K562 (cell line): ENCODE results near the gene CDYL. TPM values are rescaled to one million over a fixed set of nuclear protein-coding genes. Genes with fewer than 3 reads are reported as not detected.

Experiments used
- ATAC-seq: fragments of 200-7000 bp; cut with Tn5 transposase; 3 replicates; pipeline ENCODE4 v1.9.1; 2020; ENCODE audit warnings: moderate library complexity
- BruUV-seq: library from RNA; stranded (reverse); fragments of 400-500 nt; replicated peaks from 2 replicates; lab custom pipeline; 2021; lab: Mats Ljungman, UMichigan
- CTCF ChIA-PET: fragments of 300-600 bp; formaldehyde crosslinking; extraction: SDS; loops from one replicate; lab custom pipeline; 2021; ENCODE audit warnings: low intra/inter-chr PET ratio; lab: Yijun Ruan, JAX
- POLR2A ChIA-PET: fragments of 300-600, 350-650 bp; sonication (Branson Sonifier 250); formaldehyde crosslinking; extraction: SDS; loops from one replicate; lab custom pipeline; 2021; ENCODE audit warnings: antibody characterized with exemption, inconsistent platforms; lab: Yijun Ruan, JAX
- DNase-seq, 4 experiments: peaks; one replicate each; pipeline versions ENCODE4 v3.0.0 to v3.0.0-alpha.2; 2011 to 2018; ENCODE audit warnings: low spot score in 3 of 4, mixed read lengths in 3 of 4; ENCODE audit errors: extremely low read depth in 1 of 4
- FAIRE-seq: peaks from 2 replicates; lab custom pipeline; 2011; peaks lifted over from hg19 to GRCh38; lab: Jason Lieb, UNC
- H2AFZ ChIP-seq: 2 replicates; pipeline ENCODE4 v1.6.0; 2011; ENCODE audit warnings: low read depth, low read length, control low read depth, inconsistent platforms
- H3K27ac ChIP-seq: fragments of 200-600 bp; 3 replicates; pipeline ENCODE4 v1.8.0; 2011; ENCODE audit warnings: low read depth, mild to moderate bottlenecking, control low read depth, inconsistent platforms, low read length, moderate library complexity, mixed read lengths; ENCODE audit errors: extremely low read depth
- H3K27me3 ChIP-seq, 2 experiments: fragments of 300-600 bp in 1 of 2; 2 replicates in 1 of 2; 3 replicates in 1 of 2; pipeline versions ENCODE4 v1.6.0 to v1.8.0; 2011; ENCODE audit warnings: inconsistent platforms in 2 of 2, low read length in 2 of 2, mild to moderate bottlenecking in 1 of 2, mixed read lengths in 1 of 2, moderate library complexity in 1 of 2; ENCODE audit not compliant: control insufficient read depth in 2 of 2, insufficient read depth in 2 of 2
- H3K36me3 ChIP-seq: fragments of 300-600 bp; 3 replicates; pipeline ENCODE4 v1.8.0; 2011; ENCODE audit warnings: mild to moderate bottlenecking, low read length, inconsistent platforms; ENCODE audit not compliant: control insufficient read depth, insufficient read depth
- H3K4me1 ChIP-seq, 2 experiments: fragments of 200-600 bp in 1 of 2; replicated peaks in 1 of 2; 2 replicates in 1 of 2; 3 replicates in 1 of 2; pipeline versions ENCODE4 v1.5.1 to v1.8.0; 2011; ENCODE audit warnings: inconsistent platforms in 2 of 2, low read length in 2 of 2, mild to moderate bottlenecking in 1 of 2, mixed read lengths in 1 of 2, moderate library complexity in 1 of 2; ENCODE audit not compliant: control insufficient read depth in 2 of 2, insufficient read depth in 2 of 2
- H3K4me2 ChIP-seq: 2 replicates; pipeline ENCODE4 v1.6.1; 2011; ENCODE audit warnings: low read length, control low read depth, inconsistent platforms, mixed read lengths; ENCODE audit not compliant: insufficient read depth
- H3K4me3 ChIP-seq: fragments of 200-600 bp; sonication (generic), shearing (Covaris generic); 2 replicates; pipeline ENCODE4 v1.5.1; 2016; ENCODE audit warnings: control low read depth, inconsistent platforms
- H3K79me2 ChIP-seq: fragments of 200-600 bp; 3 replicates; pipeline ENCODE4 v1.8.0; 2011; ENCODE audit warnings: low read length, inconsistent platforms; ENCODE audit not compliant: control insufficient read depth, insufficient read depth
- H3K9ac ChIP-seq, 2 experiments: 2 replicates each; pipeline versions ENCODE4 v1.6.0 to v1.6.1; 2011; ENCODE audit warnings: low read depth in 2 of 2, low read length in 2 of 2, control low read depth in 1 of 2, inconsistent platforms in 1 of 2, mild to moderate bottlenecking in 1 of 2, mixed read lengths in 1 of 2; ENCODE audit not compliant: insufficient read depth in 1 of 2
- H3K9me1 ChIP-seq: one replicate; pipeline ENCODE4 v1.6.0; 2011; ENCODE audit warnings: inconsistent platforms, mild to moderate bottlenecking, low read length, moderate library complexity; ENCODE audit not compliant: control insufficient read depth, insufficient read depth
- H3K9me3 ChIP-seq: replicated peaks from 2 replicates; pipeline ENCODE4 v1.5.1; 2011; ENCODE audit warnings: low read depth, low read length, inconsistent platforms; ENCODE audit not compliant: control insufficient read depth, insufficient read depth
- H4K20me1 ChIP-seq: replicated peaks from 2 replicates; pipeline ENCODE4 v1.6.1; 2011; ENCODE audit warnings: low read length, inconsistent platforms, mixed read lengths; ENCODE audit not compliant: control insufficient read depth, insufficient read depth
- ADNP ChIP-seq: fragments of 200-800 bp; sonication (Bioruptor generic); IDR thresholded peaks from 2 replicates; pipeline ENCODE4 v1.6.1; 2016; ENCODE audit warnings: missing genetic modification characterization, missing compliant biosample characterization
- EWSR1 ChIP-seq: fragments of 450-650 bp; IDR thresholded peaks from 2 replicates; pipeline ENCODE4 v1.6.1; 2018; ENCODE audit warnings: borderline replicate concordance, mild to moderate bottlenecking, low read depth, moderate library complexity; ENCODE audit not compliant: partially characterized antibody
- HNRNPK ChIP-seq: fragments of 200-400 bp; formaldehyde crosslinking; IDR thresholded peaks from one replicate; pipeline ENCODE4 v1.6.1; 2018; ENCODE audit warnings: mild to moderate bottlenecking, low read depth, low read length; ENCODE audit not compliant: poor library complexity, severe bottlenecking
- ILK ChIP-seq: fragments of 450-650 bp; IDR thresholded peaks from 2 replicates; pipeline ENCODE4 v1.6.1; 2016; ENCODE audit warnings: missing genetic modification characterization, low read depth, mild to moderate bottlenecking, missing compliant biosample characterization, moderate library complexity, borderline replicate concordance
- MEF2D ChIP-seq: conservative IDR thresholded peaks from 2 replicates; pipeline ENCODE4 v1.6.1; 2016; ENCODE audit warnings: low read depth, missing genetic modification characterization, missing compliant biosample characterization
- NR2C2 ChIP-seq, 2 experiments: fragments of 200-800 bp in 1 of 2; sonication (Bioruptor generic) in 1 of 2; sonication (generic) in 1 of 2; formaldehyde crosslinking in 1 of 2; IDR thresholded peaks; 2 replicates each; pipeline versions ENCODE4 v1.6.1 to v1.8.0; 2016 to 2022; ENCODE audit warnings: mild to moderate bottlenecking in 1 of 2, missing compliant biosample characterization in 1 of 2, missing genetic modification characterization in 1 of 2, missing genetic modification reagents in 1 of 2
- POLR2AphosphoS2 ChIP-seq: IDR thresholded peaks from 2 replicates; pipeline ENCODE4 v1.6.1; 2012; ENCODE audit warnings: low read length, improper control_type of control experiment
- SETDB1 ChIP-seq: IDR thresholded peaks from one replicate; pipeline ENCODE4 v1.6.1; 2012; ENCODE audit warnings: low read length, control low read depth, inconsistent platforms
- SMC3 ChIP-seq: conservative IDR thresholded peaks from 2 replicates; pipeline ENCODE4 v1.6.1; 2011; ENCODE audit warnings: low read depth, low read length, improper control_type of control experiment; ENCODE audit not compliant: insufficient read depth
- TAF1 ChIP-seq: IDR thresholded peaks from 2 replicates; pipeline ENCODE4 v1.6.1; 2011; ENCODE audit warnings: mild to moderate bottlenecking, low read length, moderate library complexity; ENCODE audit not compliant: insufficient read depth, control insufficient read depth, severe bottlenecking; ENCODE audit errors: extremely low read depth
- ZNF274 ChIP-seq: IDR thresholded peaks from 2 replicates; pipeline ENCODE4 v1.6.1; 2011; ENCODE audit warnings: low read depth, mild to moderate bottlenecking, low read length, moderate library complexity, borderline replicate concordance
- ZNF282 ChIP-seq: sonication (generic); formaldehyde crosslinking; IDR thresholded peaks from 2 replicates; pipeline ENCODE4 v1.8.1; 2023; ENCODE audit warnings: missing genetic modification reagents
- ZNF311 ChIP-seq: fragments of 250-450 bp; sonication (Bioruptor Pico); IDR thresholded peaks from 2 replicates; pipeline ENCODE4 v1.4.0; 2020; ENCODE audit warnings: mild to moderate bottlenecking, moderate library complexity
- ZNF41 ChIP-seq: fragments of 250-450 bp; sonication (Bioruptor Pico); conservative IDR thresholded peaks from 2 replicates; pipeline ENCODE4 v1.4.0; 2020; ENCODE audit warnings: mild to moderate bottlenecking
- ZNF57 ChIP-seq: fragments of 450-650 bp; formaldehyde crosslinking; IDR thresholded peaks from 2 replicates; pipeline ENCODE4 v1.4.0; 2020; ENCODE audit warnings: mild to moderate bottlenecking, moderate library complexity
- WGBS: fragments of 100-300 bp; shearing (Covaris generic); methylation state at CpG from one replicate; pipeline ENCODE4 v1.1.6; 2016; ENCODE audit warnings: low coverage, mixed read lengths; ENCODE audit not compliant: insufficient coverage; ENCODE audit errors: missing lambda C conversion rate; 5-methylcytosine and 5-hydroxymethylcytosine counted together
- in situ Hi-C: fragments of 300-500 bp; cut with MboI; formaldehyde crosslinking; loops from 4 replicates; pipeline ENCODE4 v1.15.0; 2018; ENCODE audit warnings: inconsistent platforms, mixed read lengths
- intact Hi-C: fragments of 100-400 bp; cut with micrococcal nuclease; formaldehyde crosslinking; loops from 2 replicates; pipeline ENCODE4 v1.14.2; 2022
- polyA plus RNA-seq, 8 experiments: library from polyadenylated mRNA; depleted of rRNA in 4 of 8; stranded (reverse) in 5 of 8; unstranded in 3 of 8; fragments of >200 nt; fragmentation: Nextera tagmentation in 2 of 8; fragmentation: Illumina TruSeq in 1 of 8; extraction: Ambion mirVana in 2 of 8; extraction: Trizol in 1 of 8; gene quantifications; 2 replicates each; pipeline versions ENCODE4 v1.2.1 to v1.2.3, GENCODE V29; 2011 to 2014; ENCODE audit warnings: inconsistent platforms in 1 of 8, missing spikeins in 1 of 8
- total RNA-seq, 7 experiments: library from RNA; depleted of rRNA in 6 of 7; stranded (reverse); fragments of >200 nt in 6 of 7; fragmentation: Illumina TruSeq in 2 of 7; extraction: Trizol in 2 of 7; gene quantifications; 2 replicates each; pipeline versions ENCODE4 v1.2.1 to v1.2.3, GENCODE V29; 2011 to 2021; ENCODE audit warnings: low replicate concordance in 1 of 7
- TF ChIP-seq, protein P1 (sequence below): fragments of 250-450 bp; sonication (Bioruptor Pico); IDR thresholded peaks from 2 replicates; pipeline ENCODE4 v1.4.0; 2020; ENCODE audit warnings: mild to moderate bottlenecking, moderate library complexity, borderline replicate concordance

The CDYL gene
- total and polyA plus RNA-seq, 9 of the 15 experiments (the other 6 are each of a cell fraction or from before 2014, with no cell fraction given), result 8.1 to 45.8 (median 40.8) TPM

DNA sequence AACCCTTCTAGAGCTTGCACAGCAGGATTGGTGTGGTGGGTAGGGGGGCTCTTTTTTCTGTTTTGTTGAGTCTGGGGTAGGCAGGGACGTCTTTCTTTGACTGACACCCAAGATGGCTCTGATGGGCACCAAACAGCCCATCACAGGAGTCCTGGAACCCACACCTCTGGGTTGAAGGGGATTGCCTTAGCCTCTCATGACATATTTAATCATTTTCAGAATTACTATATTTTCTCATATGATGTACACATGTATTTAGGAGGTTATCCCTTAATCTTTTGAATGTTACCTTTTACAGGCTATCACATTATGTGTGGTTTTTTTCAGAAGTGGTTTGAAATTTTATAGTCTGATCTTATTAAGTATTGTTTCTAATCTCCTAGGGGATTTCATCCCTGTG, 163.0 kb downstream of the CDYL start:
- Histone ChIP-seq H2AFZ (no peak overlapping the region), H4K20me1 (peaks cover 49% of the 10 kb centered on the region), H3K9me1 (peaks cover 8% of the 10 kb centered on the region), H3K27me3 (no peaks in the 10 kb centered on the region), H3K4me3 (no peak overlapping the region), H3K9me3 (no peaks in the 10 kb centered on the region), H3K4me1 (peaks cover 21 to 25% of the 10 kb centered on the region in 2 experiments), H3K27ac (no peak overlapping the region), H3K9ac (no peak overlapping the region), H3K4me2 (no peak overlapping the region), H3K36me3 (peaks cover 15% of the 10 kb centered on the region), H3K79me2 (peaks cover 12% of the 10 kb centered on the region; the same call in 1 of the 3 replicates)
- 82% methylated on average over 1 of the region's 1 CpG for WGBS
- in situ Hi-C loops (loop anchor here (10.0 kb wide), 1 partner anchor 624 kb away; no protein-coding TSS in a partner anchor), intact Hi-C loops (loop anchor here (5.0 to 10.0 kb wide), 2 partner anchors 154 to 317 kb away; no protein-coding TSS in a partner anchor)
- ATAC-seq (no peak), FAIRE-seq (no peak), DNase-seq (no peak)
- TF ChIP-seq ILK (tag) (no peak), ZNF311 (CRISPR knock-in tag) (no peak), SMC3 (no peak), HNRNPK (no peak), POLR2AphosphoS2 (no peak), ZNF41 (CRISPR knock-in tag) (no peak), ZNF282 (CRISPR knock-in tag) (no peak), TAF1 (no peak), NR2C2 (CRISPR knock-in tag; IDR thresholded peaks at IDR 0.05) (no peak), NR2C2 (tag; IDR thresholded peaks at IDR 0.05) (no peak), EWSR1 (no peak), SETDB1 (no peak), ZNF57 (no peak), ZNF274 (no peak), MEF2D (tag) (no peak), ADNP (no peak)
- TF ChIP-seq, protein P1, sequence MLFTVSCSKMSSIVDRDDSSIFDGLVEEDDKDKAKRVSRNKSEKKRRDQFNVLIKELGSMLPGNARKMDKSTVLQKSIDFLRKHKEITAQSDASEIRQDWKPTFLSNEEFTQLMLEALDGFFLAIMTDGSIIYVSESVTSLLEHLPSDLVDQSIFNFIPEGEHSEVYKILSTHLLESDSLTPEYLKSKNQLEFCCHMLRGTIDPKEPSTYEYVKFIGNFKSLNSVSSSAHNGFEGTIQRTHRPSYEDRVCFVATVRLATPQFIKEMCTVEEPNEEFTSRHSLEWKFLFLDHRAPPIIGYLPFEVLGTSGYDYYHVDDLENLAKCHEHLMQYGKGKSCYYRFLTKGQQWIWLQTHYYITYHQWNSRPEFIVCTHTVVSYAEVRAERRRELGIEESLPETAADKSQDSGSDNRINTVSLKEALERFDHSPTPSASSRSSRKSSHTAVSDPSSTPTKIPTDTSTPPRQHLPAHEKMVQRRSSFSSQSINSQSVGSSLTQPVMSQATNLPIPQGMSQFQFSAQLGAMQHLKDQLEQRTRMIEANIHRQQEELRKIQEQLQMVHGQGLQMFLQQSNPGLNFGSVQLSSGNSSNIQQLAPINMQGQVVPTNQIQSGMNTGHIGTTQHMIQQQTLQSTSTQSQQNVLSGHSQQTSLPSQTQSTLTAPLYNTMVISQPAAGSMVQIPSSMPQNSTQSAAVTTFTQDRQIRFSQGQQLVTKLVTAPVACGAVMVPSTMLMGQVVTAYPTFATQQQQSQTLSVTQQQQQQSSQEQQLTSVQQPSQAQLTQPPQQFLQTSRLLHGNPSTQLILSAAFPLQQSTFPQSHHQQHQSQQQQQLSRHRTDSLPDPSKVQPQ, result no peak
- CTCF ChIA-PET, result no interaction called here
- POLR2A ChIA-PET, result interaction anchor here (1.2 kb wide), 1 partner anchor 7 kb away, joined by 3 read pairs; no protein-coding TSS in a partner anchor
- no TSS peak for BruUV-seq
